ENCODE results near the gene CEBPA.
A peak's percentile ranks its signal among the peaks of the same experiment; 100 is the strongest.

The CEBPA gene

GRCh38 chr19:33257828-33258227 lies 44.5 kb downstream of the CEBPA start:
- Histone ChIP-seq H2BK5ac (ENCODE audit: low read depth, low read length, poor library complexity, severe bottlenecking) (no peak overlapping the region), H4K8ac (ENCODE audit: low read length) (no peak overlapping the region), H3K23ac (ENCODE audit: low read length in 2 of 2) (no peak overlapping the region), H3K18ac (ENCODE audit: low read depth in 1 of 2, low read length in 2 of 2) (no peak overlapping the region), H3K14ac (ENCODE audit: low read length in 2 of 2) (no peak overlapping the region), H3K27me3 (ENCODE audit: control insufficient read depth in 1 of 2, insufficient read depth in 1 of 2, low read length in 2 of 2) (peaks cover 10 to 28% of the 10 kb centered on the region in 2 experiments), H2AK5ac (ENCODE audit: low read length, severe bottlenecking) (no peak overlapping the region), H2BK120ac (ENCODE audit: low read depth, low read length) (no peak overlapping the region), H2AFZ (ENCODE audit: low read depth, low read length) (no peak overlapping the region), H3K27ac (ENCODE audit: low read length, poor library complexity, severe bottlenecking) (no peak overlapping the region), H2BK12ac (ENCODE audit: low read length in 2 of 2) (no peak overlapping the region), H3K9ac (ENCODE audit: low read length) (no peak overlapping the region), H3K4me2 (ENCODE audit: low read length, poor library complexity, severe bottlenecking) (no peak overlapping the region), H4K91ac (ENCODE audit: low read length) (no peak overlapping the region), H3K36me3 (ENCODE audit: control insufficient read depth in 1 of 2, insufficient read depth in 2 of 2, low read depth in 1 of 2, low read length in 2 of 2) (no peaks in the 10 kb centered on the region), H2BK15ac (ENCODE audit: low read depth, poor library complexity, severe bottlenecking) (no peak overlapping the region), H3K4me3 (ENCODE audit: insufficient read depth in 1 of 2, low read depth in 1 of 2, low read length in 2 of 2) (no peak overlapping the region), H3K4me1 (ENCODE audit: control insufficient read depth, insufficient read depth, low read depth, low read length) (peaks cover 7% of the 10 kb centered on the region), H3K79me1 (replicated peaks; ENCODE audit: low read length, poor library complexity, severe bottlenecking) (no peaks in the 10 kb centered on the region), H3K4ac (ENCODE audit: low read depth in 1 of 2, low read length in 2 of 2) (no peak overlapping the region), H3K9me3 (ENCODE audit: control insufficient read depth, low read length) (peaks cover 5% of the 10 kb centered on the region)
- no CpG with 5 or more reads among the region's 2 CpGs for WGBS
- no peak for DNase-seq

- H3K36me3 ChIP-seq (ENCODE audit: control insufficient read depth in 1 of 2, insufficient read depth in 2 of 2, low read depth in 1 of 2, low read length in 2 of 2): no peaks in the 10 kb centered on the region
- H3K79me1 ChIP-seq (replicated peaks; ENCODE audit: low read length, poor library complexity, severe bottlenecking): no peaks in the 10 kb centered on the region
- H3K27me3 ChIP-seq (ENCODE audit: control insufficient read depth in 1 of 2, insufficient read depth in 1 of 2, low read length in 2 of 2): peaks cover 11 to 29% of the 10 kb centered on the region in 2 experiments
- WGBS: 74% methylated on average over 7 of the region's 7 CpGs
- H3K9ac ChIP-seq (ENCODE audit: low read length): no peak overlapping the region
- H2AFZ ChIP-seq (ENCODE audit: low read depth, low read length): no peak overlapping the region
- H3K23ac ChIP-seq (ENCODE audit: low read length in 2 of 2): no peak overlapping the region
- H4K91ac ChIP-seq (ENCODE audit: low read length): no peak overlapping the region
- no peak overlapping the region for H4K8ac ChIP-seq (ENCODE audit: low read length)
- no peak overlapping the region for H3K4ac ChIP-seq (ENCODE audit: low read depth in 1 of 2, low read length in 2 of 2)
- H2BK120ac ChIP-seq (ENCODE audit: low read depth, low read length): no peak overlapping the region
- no peak overlapping the region for H3K18ac ChIP-seq (ENCODE audit: low read depth in 1 of 2, low read length in 2 of 2)
- H3K4me2 ChIP-seq (ENCODE audit: low read length, poor library complexity, severe bottlenecking): no peak overlapping the region
- H2BK5ac ChIP-seq (ENCODE audit: low read depth, low read length, poor library complexity, severe bottlenecking): no peak overlapping the region
- no peak overlapping the region for H3K27ac ChIP-seq (ENCODE audit: low read length, poor library complexity, severe bottlenecking)
- H2BK12ac ChIP-seq (ENCODE audit: low read length in 2 of 2): no peak overlapping the region
- H3K4me1 ChIP-seq (ENCODE audit: control insufficient read depth, insufficient read depth, low read depth, low read length): peaks cover 2% of the 10 kb centered on the region
- no peak for DNase-seq
- H2BK15ac ChIP-seq (ENCODE audit: low read depth, poor library complexity, severe bottlenecking): no peak overlapping the region
- no peak overlapping the region for H3K4me3 ChIP-seq (ENCODE audit: insufficient read depth in 1 of 2, low read depth in 1 of 2, low read length in 2 of 2)
- peak overlapping the region in 1 of 2 experiments; percentile 15 for H3K14ac ChIP-seq (ENCODE audit: low read length in 2 of 2)
- H3K9me3 ChIP-seq (ENCODE audit: control insufficient read depth, low read length): peaks cover 5% of the 10 kb centered on the region
- H2AK5ac ChIP-seq (ENCODE audit: low read length, severe bottlenecking): no peak overlapping the region
These were observed 46.1 kb downstream of the CEBPA start for GRCh38 chr19:33256261-33256660.

- H3K27me3 ChIP-seq (ENCODE audit: control insufficient read depth in 1 of 2, insufficient read depth in 1 of 2, low read length in 2 of 2): peaks cover 11 to 30% of the 10 kb centered on the region in 2 experiments
- no peak overlapping the region for H3K23ac ChIP-seq (ENCODE audit: low read length in 2 of 2)
- H2BK15ac ChIP-seq (ENCODE audit: low read depth, poor library complexity, severe bottlenecking): no peak overlapping the region
- no peak for DNase-seq
- no peak overlapping the region for H3K18ac ChIP-seq (ENCODE audit: low read depth in 1 of 2, low read length in 2 of 2)
- H3K14ac ChIP-seq (ENCODE audit: low read length in 2 of 2): peak overlapping the region in 1 of 2 experiments; percentile 15
- no peak overlapping the region for H3K4me2 ChIP-seq (ENCODE audit: low read length, poor library complexity, severe bottlenecking)
- no peaks in the 10 kb centered on the region for H3K4me1 ChIP-seq (ENCODE audit: control insufficient read depth, insufficient read depth, low read depth, low read length)
- H3K4me3 ChIP-seq (ENCODE audit: insufficient read depth in 1 of 2, low read depth in 1 of 2, low read length in 2 of 2): no peak overlapping the region
- H4K91ac ChIP-seq (ENCODE audit: low read length): no peak overlapping the region
- H3K79me1 ChIP-seq (replicated peaks; ENCODE audit: low read length, poor library complexity, severe bottlenecking): no peaks in the 10 kb centered on the region
- no peak overlapping the region for H3K9ac ChIP-seq (ENCODE audit: low read length)
- H3K9me3 ChIP-seq (ENCODE audit: control insufficient read depth, low read length): peaks cover 5% of the 10 kb centered on the region
- no peak overlapping the region for H2BK12ac ChIP-seq (ENCODE audit: low read length in 2 of 2)
- no peak overlapping the region for H2BK120ac ChIP-seq (ENCODE audit: low read depth, low read length)
- H3K36me3 ChIP-seq (ENCODE audit: control insufficient read depth in 1 of 2, insufficient read depth in 2 of 2, low read depth in 1 of 2, low read length in 2 of 2): no peaks in the 10 kb centered on the region
- no peak overlapping the region for H3K27ac ChIP-seq (ENCODE audit: low read length, poor library complexity, severe bottlenecking)
- H4K8ac ChIP-seq (ENCODE audit: low read length): no peak overlapping the region
- H2AFZ ChIP-seq (ENCODE audit: low read depth, low read length): no peak overlapping the region
- no peak overlapping the region for H3K4ac ChIP-seq (ENCODE audit: low read depth in 1 of 2, low read length in 2 of 2)
- no peak overlapping the region for H2BK5ac ChIP-seq (ENCODE audit: low read depth, low read length, poor library complexity, severe bottlenecking)
- no peak overlapping the region for H2AK5ac ChIP-seq (ENCODE audit: low read length, severe bottlenecking)
- 82% methylated on average over 7 of the region's 7 CpGs for WGBS
These were observed 46.6 kb downstream of the CEBPA start for GRCh38 chr19:33255781-33256180.

GRCh38 chr19:33254245-33254824 lies 48.0 kb downstream of the CEBPA start:
- WGBS: 71% methylated on average over 13 of the region's 13 CpGs
- H3K4me3 ChIP-seq (ENCODE audit: insufficient read depth in 1 of 2, low read depth in 1 of 2, low read length in 2 of 2): no peak overlapping the region

More at GRCh38 chr19:33254245-33254824, 48.0 kb downstream of the CEBPA start:
- H3K9ac ChIP-seq (ENCODE audit: low read length): no peak overlapping the region
- H3K79me1 ChIP-seq (replicated peaks; ENCODE audit: low read length, poor library complexity, severe bottlenecking): no peaks in the 10 kb centered on the region
- no peak for DNase-seq
- no peak overlapping the region for H2AK5ac ChIP-seq (ENCODE audit: low read length, severe bottlenecking)
- no peak overlapping the region for H3K18ac ChIP-seq (ENCODE audit: low read depth in 1 of 2, low read length in 2 of 2)
- peaks cover 5% of the 10 kb centered on the region for H3K9me3 ChIP-seq (ENCODE audit: control insufficient read depth, low read length)
- no peak overlapping the region for H3K23ac ChIP-seq (ENCODE audit: low read length in 2 of 2)
- H3K4ac ChIP-seq (ENCODE audit: low read depth in 1 of 2, low read length in 2 of 2): no peak overlapping the region
- H3K14ac ChIP-seq (ENCODE audit: low read length in 2 of 2): no peak overlapping the region
- H3K4me1 ChIP-seq (ENCODE audit: control insufficient read depth, insufficient read depth, low read depth, low read length): peaks cover under 1% of the 10 kb centered on the region
- no peak overlapping the region for H2BK120ac ChIP-seq (ENCODE audit: low read depth, low read length)
- H2BK12ac ChIP-seq (ENCODE audit: low read length in 2 of 2): no peak overlapping the region
- H2BK5ac ChIP-seq (ENCODE audit: low read depth, low read length, poor library complexity, severe bottlenecking): no peak overlapping the region
- no peak overlapping the region for H4K91ac ChIP-seq (ENCODE audit: low read length)
- no peak overlapping the region for H2BK15ac ChIP-seq (ENCODE audit: low read depth, poor library complexity, severe bottlenecking)
- no peak overlapping the region for H3K4me2 ChIP-seq (ENCODE audit: low read length, poor library complexity, severe bottlenecking)
- peaks cover 11 to 36% of the 10 kb centered on the region in 2 experiments for H3K27me3 ChIP-seq (ENCODE audit: control insufficient read depth in 1 of 2, insufficient read depth in 1 of 2, low read length in 2 of 2)
- no peak overlapping the region for H2AFZ ChIP-seq (ENCODE audit: low read depth, low read length)
- H4K8ac ChIP-seq (ENCODE audit: low read length): no peak overlapping the region
- no peak overlapping the region for H3K27ac ChIP-seq (ENCODE audit: low read length, poor library complexity, severe bottlenecking)
- no peaks in the 10 kb centered on the region for H3K36me3 ChIP-seq (ENCODE audit: control insufficient read depth in 1 of 2, insufficient read depth in 2 of 2, low read depth in 1 of 2, low read length in 2 of 2)
